ENCODE results near the gene UBE2G1. TPM values are rescaled to one million over a fixed set of nuclear protein-coding genes. Genes with fewer than 3 reads are reported as not detected.
"Not testable (repeated sequence)": the region's sequence is repeated elsewhere in the genome, so short reads cannot be mapped to it uniquely, and the experiment has no call there.

The UBE2G1 gene
- total RNA-seq, 1 donor from 2014 or later = 57.6 TPM

DNA sequence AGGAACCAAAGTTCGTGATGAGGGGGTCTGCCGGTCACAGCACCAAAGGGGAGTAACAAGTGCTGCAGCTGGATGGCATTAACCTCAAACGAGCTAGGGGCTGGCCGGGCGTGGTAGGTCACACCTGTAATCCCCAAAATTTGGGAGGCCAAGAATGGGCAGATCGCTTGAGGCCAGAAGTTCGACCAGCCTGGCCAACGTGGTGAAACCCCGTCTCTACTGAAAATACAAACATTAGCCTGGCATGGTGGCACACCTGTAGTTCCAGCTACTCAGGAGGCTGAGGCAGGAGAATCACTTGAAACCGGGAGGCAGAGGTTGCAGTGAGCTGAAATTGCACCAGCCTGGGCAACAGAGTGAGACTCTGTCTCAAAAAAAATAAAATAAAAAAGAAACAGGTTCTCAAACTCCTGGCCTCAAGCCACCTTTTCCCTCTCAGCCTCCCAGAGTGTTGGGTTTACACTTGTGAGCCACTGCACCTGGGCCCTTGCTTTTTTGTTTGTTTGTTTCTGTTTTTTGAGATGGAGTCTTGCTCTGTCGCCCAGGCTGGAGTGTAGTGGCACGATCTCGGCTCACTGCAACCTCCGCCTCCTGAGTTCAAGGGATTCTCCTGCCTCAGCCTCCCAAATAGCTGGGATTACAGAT lies 9.4 kb upstream of the UBE2G1 start:
- DNase-seq (ENCODE audit: low spot score) = not testable (repeated sequence)

DNA sequence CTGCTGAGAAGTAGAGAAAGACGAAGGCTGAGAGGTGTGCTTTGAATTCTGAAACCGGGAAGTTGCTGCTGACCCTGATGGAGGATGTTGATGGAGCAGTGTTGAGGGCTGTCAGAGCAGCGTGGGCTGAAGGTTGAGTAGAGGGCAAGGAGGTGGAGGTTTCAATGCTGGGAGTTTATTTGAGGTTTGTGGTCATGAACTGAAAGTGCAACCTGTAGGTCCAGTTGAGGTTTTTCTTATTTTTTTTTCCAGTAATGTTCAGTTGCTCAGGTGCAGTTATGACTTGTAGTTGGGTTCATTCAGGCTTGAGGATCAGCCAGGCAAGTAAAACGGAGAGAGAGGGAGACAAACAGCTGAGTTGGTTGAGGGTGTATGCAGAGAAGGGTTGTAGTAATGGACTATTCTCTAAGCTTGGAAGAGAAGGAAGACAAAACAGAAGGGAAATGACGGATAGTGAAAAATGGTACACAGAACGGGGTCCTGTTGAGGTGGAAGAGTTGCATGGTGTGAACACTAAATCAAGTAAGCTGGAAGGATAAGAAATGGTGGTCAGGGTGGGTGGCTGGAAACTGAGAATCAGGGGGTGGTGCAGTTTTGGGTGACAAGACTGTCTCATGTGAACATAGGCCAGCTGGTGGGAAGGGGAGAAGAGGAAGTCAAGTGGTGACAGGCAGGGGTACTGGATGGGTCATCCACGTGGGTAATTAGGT lies 8.7 kb upstream of the UBE2G1 start:
- DNase-seq (ENCODE audit: low spot score) = no peak

DNA sequence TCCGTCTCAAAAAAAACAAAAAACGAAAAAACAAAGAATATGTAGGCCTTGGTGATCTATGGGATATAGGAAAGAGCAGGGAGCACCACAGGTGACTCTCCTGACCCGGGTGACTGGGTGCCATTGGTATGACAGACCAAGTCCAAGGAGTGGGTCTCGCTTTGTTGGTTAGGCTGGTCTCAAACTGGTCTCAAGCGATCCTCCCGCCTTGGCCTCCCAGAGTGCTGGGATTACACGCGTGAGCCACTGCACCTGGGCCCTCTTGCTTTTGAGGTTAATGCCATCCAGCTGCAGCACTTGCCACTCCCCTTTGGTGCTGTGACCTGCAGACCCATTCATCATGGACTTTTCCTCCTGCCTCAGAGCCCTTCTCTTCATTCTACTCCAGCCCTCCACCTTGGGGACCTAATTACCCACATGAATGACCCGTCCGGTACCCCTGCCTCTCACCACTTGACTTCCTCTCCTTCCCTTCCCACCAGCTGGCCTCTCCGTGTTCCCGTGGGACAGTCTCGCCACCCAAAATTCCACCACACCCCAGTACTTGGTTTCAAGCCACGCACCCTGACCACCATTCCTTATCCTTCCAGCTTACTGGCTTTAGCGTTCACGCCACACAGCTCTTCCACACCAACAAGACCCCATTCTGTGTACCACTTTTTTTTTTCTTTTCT lies 3.2 kb upstream of the UBE2G1 start:
- DNase-seq (ENCODE audit: low spot score) = peak; percentile 60

DNA sequence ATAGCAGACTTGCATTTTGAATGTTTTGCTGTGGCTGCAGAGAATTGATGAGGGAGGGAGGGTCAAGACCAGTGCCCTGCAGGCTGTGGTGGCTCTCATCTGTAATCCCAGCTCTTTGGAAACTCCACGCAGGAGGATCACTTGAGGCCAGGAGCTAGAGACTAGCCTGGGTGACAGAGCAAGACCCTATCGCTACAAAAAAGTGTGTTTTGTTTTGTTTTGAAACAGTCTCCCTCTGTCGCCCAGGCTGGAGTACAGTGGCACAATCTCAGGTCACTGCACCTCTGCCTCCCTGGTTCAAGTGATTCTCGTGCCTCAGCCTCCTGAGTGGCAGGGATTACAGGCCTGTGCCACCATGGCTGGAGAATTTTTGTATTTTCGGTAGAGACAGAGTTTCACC lies 1.9 kb upstream of the UBE2G1 start:
- peak; percentile 53 for DNase-seq (ENCODE audit: low spot score)

DNA sequence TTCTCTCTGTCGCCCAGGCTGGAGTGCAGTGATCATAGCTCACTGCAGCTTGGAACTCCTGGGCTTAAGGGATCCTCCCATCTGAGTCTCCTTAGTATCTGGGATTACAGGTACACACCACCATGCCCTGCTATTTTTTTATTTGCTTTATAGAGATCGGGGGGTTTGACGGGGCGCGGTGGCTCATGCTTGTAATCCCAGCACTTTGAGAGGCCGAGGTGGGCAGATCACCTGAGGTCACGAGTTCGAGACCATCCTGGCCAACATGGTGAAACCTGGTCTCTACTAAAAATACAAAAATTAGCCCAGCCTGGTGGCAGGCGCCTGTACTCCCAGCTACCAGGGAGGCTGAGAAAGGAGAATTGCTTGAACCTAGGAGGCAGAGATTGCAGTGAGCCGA lies 702 bp upstream of the UBE2G1 start:
- peak; percentile 53 for DNase-seq (ENCODE audit: low spot score)

DNA sequence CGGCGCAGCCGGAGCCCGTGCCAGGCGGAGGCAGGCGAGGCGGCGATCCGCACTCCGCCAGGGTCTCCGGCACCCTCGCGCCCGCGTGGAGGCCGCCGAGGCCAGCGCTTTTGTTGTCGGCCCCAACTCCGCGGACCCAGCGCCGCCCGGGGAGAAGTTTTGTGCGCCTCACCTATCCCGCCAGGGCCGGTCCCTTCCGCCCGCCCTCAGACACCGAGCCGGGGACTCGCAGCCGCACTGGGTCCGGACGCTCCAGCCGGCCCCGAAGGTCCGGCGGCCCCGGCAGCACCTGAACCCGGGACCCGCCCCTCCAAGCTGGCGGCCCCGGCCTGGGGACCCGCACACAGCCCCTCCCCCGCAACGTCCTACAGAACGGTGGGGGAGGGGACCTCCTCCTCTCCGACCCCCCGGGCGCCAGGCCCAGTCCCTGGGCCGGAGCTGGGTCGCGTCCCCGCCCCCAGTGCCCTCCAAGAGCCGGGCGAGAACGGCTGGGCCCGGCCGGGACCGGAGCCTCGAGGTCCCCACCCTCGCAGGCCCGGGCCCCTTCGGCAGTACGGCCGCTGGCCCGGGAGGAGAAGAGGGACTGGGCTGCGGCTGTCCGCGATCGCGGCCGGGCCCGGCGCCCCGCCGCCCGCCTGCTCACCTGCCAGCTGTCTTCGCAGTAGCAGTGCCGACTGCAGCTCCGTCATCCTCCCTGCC lies 698 bp downstream of the UBE2G1 start:
- peak; percentile 91 for DNase-seq (ENCODE audit: low spot score)

DNA sequence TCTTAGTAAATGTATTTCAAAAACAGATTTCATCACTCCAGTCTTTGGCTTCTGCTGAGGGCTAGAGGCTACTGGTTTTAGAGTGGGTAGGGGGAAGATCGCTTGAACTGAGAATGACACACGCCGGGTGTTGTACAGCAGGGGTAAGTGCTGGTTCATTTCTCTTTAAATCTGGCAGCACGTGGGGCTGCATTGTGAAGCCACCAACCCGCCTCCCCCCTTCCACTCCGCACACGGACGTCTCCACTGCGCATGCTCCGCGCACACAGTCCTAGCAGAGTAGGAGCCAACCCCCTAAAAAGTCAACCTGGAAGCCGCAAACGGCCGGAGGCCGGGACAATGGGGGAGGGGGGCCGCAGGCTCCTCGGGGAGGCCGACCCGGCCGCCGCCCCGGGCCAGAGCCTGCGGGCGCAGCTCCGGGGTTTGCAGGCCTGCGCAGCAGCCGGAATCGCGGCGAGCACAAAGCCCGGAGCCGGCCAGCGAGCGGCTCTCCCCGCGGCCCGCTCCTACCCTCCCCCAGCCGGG lies 1.3 kb downstream of the UBE2G1 start:
- DNase-seq (ENCODE audit: low spot score) = peak; percentile 93

DNA sequence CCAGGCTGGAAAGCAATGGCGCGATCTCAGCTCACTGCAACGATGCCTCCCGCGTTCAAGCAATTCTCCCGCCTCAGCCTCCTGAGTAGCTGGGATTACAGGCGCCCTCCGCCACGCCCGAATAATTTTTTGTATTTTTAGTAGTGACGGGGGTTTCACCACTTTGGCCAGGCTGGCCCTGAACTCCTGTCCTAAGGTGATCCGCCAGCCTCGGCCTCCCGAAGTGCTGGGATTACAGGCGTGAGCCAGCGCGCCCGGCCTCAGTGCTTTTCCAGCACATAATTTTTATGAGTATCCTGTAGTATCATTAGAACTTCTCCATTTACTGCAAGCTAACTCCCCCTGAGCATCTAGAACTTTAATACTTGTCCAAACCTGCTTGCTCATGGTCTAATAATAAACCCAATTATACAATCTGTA lies 1.8 kb downstream of the UBE2G1 start:
- peak; percentile 89 for DNase-seq (ENCODE audit: low spot score)

DNA sequence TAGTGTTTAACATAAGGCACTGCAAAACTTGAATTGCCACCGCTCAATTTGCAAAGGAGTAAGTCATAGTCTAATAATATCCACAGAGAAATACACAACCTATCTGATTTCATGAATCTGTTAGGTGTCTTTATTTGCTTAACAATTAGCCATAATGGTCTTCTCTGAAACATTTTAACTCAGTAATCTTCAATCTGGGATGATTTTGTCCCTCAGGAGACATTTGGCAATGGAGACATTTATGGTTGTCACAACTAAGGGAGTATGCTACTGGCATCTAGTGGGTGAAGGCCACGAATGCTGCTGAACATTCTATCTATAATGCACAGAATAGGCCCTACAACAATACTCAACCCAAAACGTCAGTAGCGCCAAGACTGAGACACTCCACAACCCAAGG lies 4.3 kb downstream of the UBE2G1 start:
- no peak for DNase-seq (ENCODE audit: low spot score)

DNA sequence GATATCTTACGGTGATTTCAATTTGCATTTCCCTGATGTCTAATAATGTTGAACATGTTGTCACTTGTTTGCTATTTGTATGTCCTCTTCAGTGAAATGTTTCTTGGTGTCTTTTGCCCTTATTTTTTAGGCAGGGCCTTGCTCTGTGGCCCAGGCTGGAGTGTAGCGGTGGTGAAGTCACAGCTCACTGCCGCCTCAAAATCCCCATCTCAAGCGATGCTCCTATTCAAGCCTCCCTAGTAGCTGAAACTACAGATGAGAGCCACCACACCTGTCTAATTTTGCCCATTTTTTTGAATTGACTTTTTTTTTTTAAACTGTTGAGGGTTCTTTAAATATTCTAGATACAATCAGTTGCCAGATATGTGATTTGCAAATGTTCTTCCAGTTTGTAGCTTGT lies 8.3 kb downstream of the UBE2G1 start:
- DNase-seq (ENCODE audit: low spot score) = no peak

DNA sequence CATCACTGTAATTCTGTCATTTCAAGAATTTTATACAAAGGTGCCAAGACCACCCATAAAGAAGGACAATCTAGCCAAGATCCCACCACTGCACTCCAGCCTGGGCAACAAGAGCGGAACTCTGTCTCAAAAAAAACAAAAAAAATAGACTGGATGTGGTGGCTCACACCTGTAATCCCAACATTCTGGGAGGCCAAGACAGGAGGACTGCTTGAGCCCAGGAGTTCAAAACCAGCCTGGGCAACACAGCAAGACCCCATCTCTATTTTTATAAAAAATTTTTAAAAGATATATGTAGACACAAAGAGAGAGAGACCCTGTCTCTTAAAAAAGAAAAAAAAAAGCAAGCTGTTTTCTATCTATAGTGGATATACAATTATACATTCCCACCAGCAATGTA lies 8.8 kb downstream of the UBE2G1 start:
- no peak for DNase-seq (ENCODE audit: low spot score)

DNA sequence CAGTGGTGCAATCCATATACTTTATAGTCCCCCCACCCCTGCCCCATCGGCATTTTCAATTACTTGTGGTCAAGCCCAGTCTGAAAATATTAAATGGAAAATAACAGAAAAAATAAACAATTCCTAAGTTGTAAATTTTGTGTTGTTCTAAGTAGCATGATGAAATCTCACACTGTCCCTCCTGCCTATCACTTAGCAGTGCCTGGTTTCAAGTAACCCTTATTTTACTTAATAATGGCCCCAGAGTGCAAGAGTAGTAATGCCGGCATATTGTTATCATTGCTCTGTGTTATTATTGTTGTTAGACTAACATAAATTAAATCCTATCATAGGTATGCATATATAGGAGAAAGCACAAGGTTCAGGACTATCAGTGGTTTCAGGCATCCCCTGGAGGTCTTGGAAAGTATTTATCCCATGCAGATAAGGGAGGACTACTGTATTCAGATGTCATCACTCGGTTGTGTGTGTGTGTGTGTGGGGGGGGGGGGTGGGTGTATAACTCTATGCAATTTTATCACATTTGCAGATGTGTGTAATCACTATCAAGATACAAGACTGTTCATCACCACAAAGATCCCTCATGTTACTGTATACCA lies 9.3 kb downstream of the UBE2G1 start:
- no peak for DNase-seq (ENCODE audit: low spot score)

DNA sequence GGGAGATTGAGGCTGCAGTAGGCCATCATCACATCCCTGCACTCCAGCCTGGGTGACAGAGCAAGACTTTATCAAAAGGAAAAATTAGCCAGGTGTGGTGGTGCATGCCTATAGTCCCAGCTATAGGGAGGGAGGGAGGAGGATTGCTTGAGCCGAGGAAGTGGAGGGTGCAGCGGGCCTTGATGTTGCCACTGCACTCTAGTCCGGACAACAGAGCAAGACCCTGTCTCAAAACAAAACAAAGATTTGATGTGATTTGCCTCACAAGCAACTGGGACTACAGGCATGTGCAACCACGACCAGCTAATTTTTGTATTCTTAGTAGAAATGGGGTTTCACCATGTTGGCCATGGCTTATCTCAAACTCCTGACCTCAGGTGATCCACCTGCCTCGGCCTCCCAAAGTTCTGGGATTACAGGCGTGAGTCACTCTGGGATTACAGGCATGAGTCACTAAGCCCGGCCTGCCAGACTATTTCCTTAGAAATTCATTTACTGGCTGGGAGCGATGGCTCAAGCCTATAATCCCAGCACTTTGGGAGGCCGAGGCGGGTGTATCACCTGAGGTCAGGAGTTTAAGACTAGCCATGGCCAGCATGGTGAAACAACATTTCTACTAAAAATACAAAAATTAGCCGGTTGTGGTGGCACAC lies 11.5 kb downstream of the UBE2G1 start:
- DNase-seq (ENCODE audit: low spot score) = peak; percentile 78

DNA sequence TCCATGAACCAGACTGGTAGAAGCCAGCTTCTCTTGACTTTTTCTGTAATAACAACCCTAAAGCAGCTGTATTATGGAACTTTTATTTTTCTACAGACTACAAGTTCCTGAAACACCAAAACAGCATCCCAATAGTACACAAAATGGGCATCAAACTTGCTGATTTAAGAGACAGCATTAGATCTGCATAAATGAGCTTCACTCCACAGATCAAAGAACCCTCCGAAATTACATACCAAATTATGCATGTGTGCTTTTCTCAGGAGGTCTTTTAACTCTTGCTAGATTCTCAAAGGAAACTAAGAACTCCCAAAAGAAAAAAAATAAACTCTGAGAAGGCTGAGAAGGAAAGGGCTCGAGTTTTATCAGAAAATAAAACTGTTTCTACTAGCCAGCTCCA lies 12.3 kb downstream of the UBE2G1 start:
- no peak for DNase-seq (ENCODE audit: low spot score)

DNA sequence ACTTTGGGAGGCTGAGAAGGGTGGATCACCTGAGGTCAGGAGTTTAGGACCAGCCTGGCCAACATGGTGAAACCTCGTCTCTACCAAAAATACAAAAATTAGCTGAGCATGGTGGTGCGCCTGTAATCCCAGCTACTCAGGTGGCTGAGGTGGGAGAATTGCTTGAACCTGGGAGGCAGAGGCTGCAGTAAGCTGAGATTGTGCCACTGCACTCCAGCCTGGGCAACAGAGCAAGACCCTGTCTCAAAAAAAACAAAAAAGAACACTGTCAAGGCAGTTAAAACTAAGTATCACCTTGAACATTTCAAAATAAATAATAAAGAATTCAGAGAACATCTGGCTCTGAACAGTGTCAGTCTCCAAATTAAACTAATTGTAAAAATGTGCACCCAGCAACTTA lies 16.3 kb downstream of the UBE2G1 start:
- not testable (repeated sequence) for DNase-seq (ENCODE audit: low spot score)

DNA sequence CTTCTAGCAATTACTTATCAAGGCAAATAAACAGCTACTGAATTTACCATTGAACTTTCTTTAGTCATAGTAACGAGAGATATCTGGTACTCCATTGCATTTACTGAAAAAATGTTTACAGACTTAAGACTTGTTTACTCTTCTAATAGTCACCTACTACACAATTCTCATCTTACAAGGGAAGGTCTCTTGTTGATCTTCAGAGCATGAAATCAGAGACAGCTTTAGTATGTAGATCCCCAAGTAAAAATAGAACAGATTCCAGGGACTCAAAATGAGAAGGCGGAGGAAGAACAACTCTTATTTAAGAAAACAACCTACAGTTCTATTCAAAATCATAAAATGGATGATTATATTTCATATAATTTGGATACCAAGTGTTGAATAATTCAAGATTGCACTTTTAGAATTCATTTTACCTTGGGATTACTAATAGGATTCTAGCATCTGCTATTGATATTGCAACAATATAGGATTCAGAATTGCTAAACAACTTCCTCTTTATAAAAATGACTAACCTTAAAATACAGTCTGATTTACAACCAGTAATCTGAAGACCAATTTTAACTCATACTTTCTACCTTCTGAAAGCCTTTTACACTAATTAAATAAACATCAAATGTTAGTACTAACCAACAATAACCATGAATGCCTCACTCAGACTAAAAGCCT lies 20.8 kb downstream of the UBE2G1 start:
- DNase-seq (ENCODE audit: low spot score) = no peak

DNA sequence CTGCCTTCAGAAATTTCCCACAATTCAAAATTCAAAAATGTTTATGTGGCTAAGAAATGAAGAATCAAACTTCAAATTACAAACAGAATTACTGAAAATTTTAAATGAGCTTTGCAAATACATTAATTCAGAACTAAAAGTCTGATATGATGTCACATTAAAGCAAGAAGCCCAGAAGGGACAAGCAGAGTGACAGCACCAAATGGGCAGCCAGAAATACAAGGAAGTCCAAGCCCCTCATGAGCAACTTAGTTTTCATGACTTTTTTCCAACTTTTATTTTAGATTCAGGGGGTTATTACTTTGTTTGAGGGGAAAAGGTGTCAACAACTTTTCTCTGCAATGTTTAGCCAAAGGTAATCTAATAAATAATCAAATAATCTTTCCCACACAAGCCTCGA lies 21.5 kb downstream of the UBE2G1 start:
- DNase-seq (ENCODE audit: low spot score) = no peak

DNA sequence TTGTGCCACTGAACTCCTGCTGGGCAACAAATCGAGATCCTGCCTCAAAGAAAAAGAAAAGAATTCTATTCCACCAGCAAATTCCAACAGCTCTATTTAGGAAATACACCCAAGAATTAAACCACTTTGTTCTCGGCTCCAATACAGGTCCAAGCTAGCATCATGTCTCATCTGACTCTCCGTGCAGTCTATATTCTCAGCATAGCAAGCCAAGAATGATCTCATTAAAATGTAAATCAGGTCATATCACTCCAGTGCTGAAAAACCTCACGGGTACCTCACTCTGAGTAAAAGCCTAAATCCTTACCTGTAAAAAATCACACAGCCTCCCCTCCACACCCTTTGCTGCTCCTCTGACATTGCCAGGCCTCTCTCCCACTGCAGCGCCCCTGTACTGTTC lies 23.9 kb downstream of the UBE2G1 start:
- no peak for DNase-seq (ENCODE audit: low spot score)

DNA sequence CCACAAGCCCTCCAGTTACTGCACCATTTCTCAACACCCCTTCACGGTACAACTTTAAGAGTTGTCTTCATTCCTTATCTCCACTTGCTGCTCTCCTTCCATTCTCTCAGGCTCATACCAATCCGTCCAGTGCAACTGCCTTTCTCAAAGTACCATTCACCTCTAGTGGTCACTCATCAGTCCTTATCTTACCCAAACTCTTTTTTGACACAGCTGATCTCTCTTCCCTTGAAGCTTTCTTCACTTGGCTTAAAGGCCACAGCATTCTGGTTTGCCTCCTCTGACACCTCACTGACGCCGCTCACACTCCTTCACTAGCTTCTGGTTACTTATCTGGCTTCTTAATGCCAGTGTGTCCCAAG lies 24.9 kb downstream of the UBE2G1 start:
- no peak for DNase-seq (ENCODE audit: low spot score)

DNA sequence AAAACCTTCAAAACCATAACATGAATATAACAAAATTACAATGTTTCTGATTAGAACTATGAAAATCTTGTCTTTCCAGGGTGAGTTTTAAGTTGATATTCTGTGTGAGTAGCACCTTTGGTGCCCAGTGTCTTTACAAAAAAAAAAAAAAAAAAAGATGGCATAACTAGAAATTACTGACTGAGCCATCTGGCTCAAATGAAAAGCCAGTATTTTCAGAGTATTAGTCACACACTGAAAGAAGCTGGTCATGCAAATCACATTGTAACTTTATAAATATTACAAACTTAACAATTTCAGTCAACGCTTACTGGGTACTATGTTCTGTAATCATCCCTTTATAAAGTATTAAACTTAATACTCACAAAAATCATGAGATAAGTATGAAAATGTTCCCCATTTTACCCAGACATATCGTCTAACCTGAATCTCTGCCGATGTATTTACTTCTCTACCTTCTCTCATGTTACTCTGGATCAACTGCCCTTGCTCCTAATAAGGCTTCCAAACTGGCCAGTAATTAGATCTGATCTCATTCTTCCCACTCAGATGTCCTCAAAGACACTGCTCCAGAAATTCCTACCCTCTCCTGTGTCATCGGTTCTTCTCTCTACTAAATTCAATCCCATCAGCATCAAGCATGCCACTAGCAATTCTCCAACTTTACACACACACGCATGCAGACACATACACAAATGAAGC lies 25.4 kb downstream of the UBE2G1 start:
- DNase-seq (ENCODE audit: low spot score) = no peak
